ENCODE measurements around the gene SHTN1.

DNA sequence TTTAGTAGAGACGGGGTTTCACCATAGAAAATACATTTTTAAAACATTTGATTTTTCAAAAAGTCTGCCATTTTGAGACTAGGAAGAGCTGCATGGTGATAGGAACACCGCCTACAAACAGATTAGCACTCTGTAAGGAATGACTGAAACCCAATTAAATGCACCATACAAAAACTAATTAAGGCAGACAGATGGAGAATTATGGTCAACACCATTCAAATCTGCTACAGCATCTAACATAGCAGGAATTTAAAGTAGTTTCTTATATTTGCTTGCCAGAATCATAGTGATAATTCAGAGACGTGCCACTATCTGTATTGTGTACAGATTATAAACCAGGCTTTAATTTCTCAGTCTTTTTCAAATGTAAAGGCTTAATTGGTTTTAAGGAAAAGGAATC is 87.5 kb downstream of the SHTN1 start:
- TF ChIP-seq, protein P1, sequence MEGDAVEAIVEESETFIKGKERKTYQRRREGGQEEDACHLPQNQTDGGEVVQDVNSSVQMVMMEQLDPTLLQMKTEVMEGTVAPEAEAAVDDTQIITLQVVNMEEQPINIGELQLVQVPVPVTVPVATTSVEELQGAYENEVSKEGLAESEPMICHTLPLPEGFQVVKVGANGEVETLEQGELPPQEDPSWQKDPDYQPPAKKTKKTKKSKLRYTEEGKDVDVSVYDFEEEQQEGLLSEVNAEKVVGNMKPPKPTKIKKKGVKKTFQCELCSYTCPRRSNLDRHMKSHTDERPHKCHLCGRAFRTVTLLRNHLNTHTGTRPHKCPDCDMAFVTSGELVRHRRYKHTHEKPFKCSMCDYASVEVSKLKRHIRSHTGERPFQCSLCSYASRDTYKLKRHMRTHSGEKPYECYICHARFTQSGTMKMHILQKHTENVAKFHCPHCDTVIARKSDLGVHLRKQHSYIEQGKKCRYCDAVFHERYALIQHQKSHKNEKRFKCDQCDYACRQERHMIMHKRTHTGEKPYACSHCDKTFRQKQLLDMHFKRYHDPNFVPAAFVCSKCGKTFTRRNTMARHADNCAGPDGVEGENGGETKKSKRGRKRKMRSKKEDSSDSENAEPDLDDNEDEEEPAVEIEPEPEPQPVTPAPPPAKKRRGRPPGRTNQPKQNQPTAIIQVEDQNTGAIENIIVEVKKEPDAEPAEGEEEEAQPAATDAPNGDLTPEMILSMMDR (IDR thresholded peaks at IDR 0.05): no peak
- TF ChIP-seq SIN3A (IDR thresholded peaks at IDR 0.05; ENCODE audit: borderline replicate concordance, insufficient read depth, low read depth, low read length) (no peak), POLR2AphosphoS5 (IDR thresholded peaks at IDR 0.05; ENCODE audit: low read depth, low read length) (no peak), TCF7L2 (IDR thresholded peaks at IDR 0.05; ENCODE audit: low read depth, low read length) (no peak)
- TF ChIP-seq, protein P2, sequence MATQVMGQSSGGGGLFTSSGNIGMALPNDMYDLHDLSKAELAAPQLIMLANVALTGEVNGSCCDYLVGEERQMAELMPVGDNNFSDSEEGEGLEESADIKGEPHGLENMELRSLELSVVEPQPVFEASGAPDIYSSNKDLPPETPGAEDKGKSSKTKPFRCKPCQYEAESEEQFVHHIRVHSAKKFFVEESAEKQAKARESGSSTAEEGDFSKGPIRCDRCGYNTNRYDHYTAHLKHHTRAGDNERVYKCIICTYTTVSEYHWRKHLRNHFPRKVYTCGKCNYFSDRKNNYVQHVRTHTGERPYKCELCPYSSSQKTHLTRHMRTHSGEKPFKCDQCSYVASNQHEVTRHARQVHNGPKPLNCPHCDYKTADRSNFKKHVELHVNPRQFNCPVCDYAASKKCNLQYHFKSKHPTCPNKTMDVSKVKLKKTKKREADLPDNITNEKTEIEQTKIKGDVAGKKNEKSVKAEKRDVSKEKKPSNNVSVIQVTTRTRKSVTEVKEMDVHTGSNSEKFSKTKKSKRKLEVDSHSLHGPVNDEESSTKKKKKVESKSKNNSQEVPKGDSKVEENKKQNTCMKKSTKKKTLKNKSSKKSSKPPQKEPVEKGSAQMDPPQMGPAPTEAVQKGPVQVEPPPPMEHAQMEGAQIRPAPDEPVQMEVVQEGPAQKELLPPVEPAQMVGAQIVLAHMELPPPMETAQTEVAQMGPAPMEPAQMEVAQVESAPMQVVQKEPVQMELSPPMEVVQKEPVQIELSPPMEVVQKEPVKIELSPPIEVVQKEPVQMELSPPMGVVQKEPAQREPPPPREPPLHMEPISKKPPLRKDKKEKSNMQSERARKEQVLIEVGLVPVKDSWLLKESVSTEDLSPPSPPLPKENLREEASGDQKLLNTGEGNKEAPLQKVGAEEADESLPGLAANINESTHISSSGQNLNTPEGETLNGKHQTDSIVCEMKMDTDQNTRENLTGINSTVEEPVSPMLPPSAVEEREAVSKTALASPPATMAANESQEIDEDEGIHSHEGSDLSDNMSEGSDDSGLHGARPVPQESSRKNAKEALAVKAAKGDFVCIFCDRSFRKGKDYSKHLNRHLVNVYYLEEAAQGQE (IDR thresholded peaks at IDR 0.05; ENCODE audit: insufficient read depth in 1 of 2, low read depth in 2 of 2, low read length in 1 of 2): no peak
